Panc1 (cell line): ENCODE measurements around the gene SWAP70. TPM values are rescaled to one million over a fixed set of nuclear protein-coding genes. Genes with fewer than 3 reads are reported as not detected.

Experiments
- ATAC-seq: fragments of 200-7000 bp; cut with Tn5 transposase; 2 replicates; pipeline ENCODE4 v1.9.1; 2020; ENCODE audit warnings: mild to moderate bottlenecking, moderate library complexity
- BruUV-seq: library from RNA; stranded (reverse); fragments of 400-500 nt; replicated peaks from 2 replicates; lab custom pipeline; 2021; lab: Mats Ljungman, UMichigan
- CTCF ChIA-PET: fragments of 300-600 bp; sonication (Branson Sonifier 250); formaldehyde crosslinking; loops from one replicate; lab custom pipeline; 2022; ENCODE audit warnings: antibody characterized with exemption; lab: Charles Lee
- POLR2A ChIA-PET: fragments of 300-600 bp; sonication (Branson Sonifier 250); formaldehyde crosslinking; loops from one replicate; lab custom pipeline; 2022; ENCODE audit warnings: antibody characterized with exemption; lab: Charles Lee
- DNase-seq: peaks from one replicate; pipeline ENCODE4 v3.0.0-alpha.2; 2010; ENCODE audit warnings: low read depth, low spot score
- H3K27ac ChIP-seq: 2 replicates; pipeline ENCODE4 v1.5.1; 2011; ENCODE audit warnings: mild to moderate bottlenecking, low read length, inconsistent platforms
- H3K27me3 ChIP-seq: fragments of 200-500 bp; sonication (Bioruptor generic); 2 replicates; pipeline ENCODE4 v1.6.0; 2014; ENCODE audit warnings: low read length, inconsistent platforms; ENCODE audit not compliant: control insufficient read depth, insufficient read depth
- H3K36me3 ChIP-seq: fragments of 200-500 bp; sonication (Bioruptor generic); 2 replicates; pipeline ENCODE4 v1.5.1; 2014; ENCODE audit warnings: inconsistent platforms, mild to moderate bottlenecking, low read length, moderate library complexity; ENCODE audit not compliant: control insufficient read depth, insufficient read depth
- H3K4me1 ChIP-seq: 2 replicates; pipeline ENCODE4 v1.5.1; 2011; ENCODE audit warnings: inconsistent platforms, mild to moderate bottlenecking, low read length, moderate library complexity; ENCODE audit not compliant: control insufficient read depth, insufficient read depth
- H3K4me3 ChIP-seq, 2 experiments: 2 replicates each; pipeline ENCODE4 v1.5.1; 2011 to 2012; ENCODE audit warnings: low read depth in 2 of 2, low read length in 2 of 2, mild to moderate bottlenecking in 2 of 2, inconsistent platforms in 1 of 2, moderate library complexity in 1 of 2
- H3K9me3 ChIP-seq: fragments of 200-500 bp; sonication (Bioruptor generic); 2 replicates; pipeline ENCODE4 v1.5.1; 2014; ENCODE audit warnings: low read depth, mild to moderate bottlenecking, inconsistent platforms, low read length, moderate library complexity; ENCODE audit not compliant: control insufficient read depth, insufficient read depth
- CTCF ChIP-seq: fragments of 450-650 bp; IDR thresholded peaks from 2 replicates; pipeline ENCODE4 v1.5.1; 2017; ENCODE audit warnings: mild to moderate bottlenecking
- POLR2AphosphoS5 ChIP-seq: IDR thresholded peaks from 2 replicates; pipeline ENCODE4 v1.6.1; 2012; ENCODE audit warnings: mild to moderate bottlenecking, low read depth, low read length, moderate library complexity
- REST ChIP-seq, 2 experiments: IDR thresholded peaks; 2 replicates each; pipeline ENCODE4 v1.6.1; 2011 to 2012; ENCODE audit warnings: low read depth in 2 of 2, control low read depth in 1 of 2, low read length in 1 of 2, mild to moderate bottlenecking in 1 of 2, moderate library complexity in 1 of 2; ENCODE audit not compliant: insufficient read depth in 1 of 2
- SIN3A ChIP-seq: IDR thresholded peaks from 2 replicates; pipeline ENCODE4 v1.6.1; 2012; ENCODE audit warnings: low read depth, mild to moderate bottlenecking, low read length, moderate library complexity, borderline replicate concordance; ENCODE audit not compliant: insufficient read depth
- TCF7L2 ChIP-seq: IDR thresholded peaks from 2 replicates; pipeline ENCODE4 v1.6.1; 2011; ENCODE audit warnings: mild to moderate bottlenecking, low read depth, low read length, inconsistent platforms
- in situ Hi-C: cut with HindIII; loops from 2 replicates; pipeline ENCODE4 v1.10.0; 2016; ENCODE audit warnings: low sequenced_read_pairs, low pct_unique_long_range_greater_than_20kb
- intact Hi-C: fragments of 100-400 bp; cut with micrococcal nuclease; formaldehyde crosslinking; loops from one replicate; pipeline ENCODE4 v1.10.0; 2022; ENCODE audit not compliant: unreplicated experiment
- total RNA-seq: library from RNA; stranded (reverse); gene quantifications from one replicate; pipeline ENCODE4 v1.2.1, GENCODE V29; 2021; ENCODE audit not compliant: unreplicated experiment

Gene SWAP70
- total RNA-seq, 1 experiment from 2014 or later = 96.0 TPM

DNA sequence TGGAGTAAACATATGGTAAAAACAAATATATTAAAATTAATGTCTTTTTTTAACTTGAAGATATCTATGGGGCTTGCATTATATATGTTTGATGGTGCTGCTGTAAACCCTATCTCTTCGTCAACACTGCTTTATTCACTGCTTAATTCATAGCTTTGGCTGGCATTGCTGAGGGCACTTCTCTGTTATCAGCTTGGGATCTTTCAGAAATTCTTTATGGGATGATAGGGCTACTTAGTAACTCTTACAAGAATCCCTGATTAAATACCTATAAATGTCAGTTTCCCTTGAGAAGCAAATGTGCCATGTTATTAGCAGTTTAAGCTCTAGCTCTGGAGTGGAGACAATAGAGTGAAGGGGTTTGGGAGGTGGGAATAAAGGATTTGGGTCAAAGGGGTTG, 112.3 kb downstream of the SWAP70 start:
- BruUV-seq = no TSS peak
- in situ Hi-C loops = no loop called here
- Histone ChIP-seq H3K27ac (peak overlapping the region; percentile 88), H3K36me3 (peaks cover 14% of the 10 kb centered on the region), H3K4me3 (no peak overlapping the region), H3K27me3 (no peaks in the 10 kb centered on the region), H3K9me3 (no peaks in the 10 kb centered on the region), H3K4me1 (peaks cover 35% of the 10 kb centered on the region)
- POLR2A ChIA-PET = interaction anchor here (1.0 kb wide), 1 partner anchor 286 kb away, joined by 4 read pairs; no protein-coding TSS in a partner anchor
- DNase-seq (no peak), ATAC-seq (peak; percentile 60)
- TF ChIP-seq POLR2AphosphoS5 (no peak), TCF7L2 (peak; percentile 91), REST (IDR thresholded peaks at IDR 0.05; ENCODE audit: insufficient read depth in 1 of 2, low read depth in 2 of 2, low read length in 1 of 2) (no peak), CTCF (no peak)
- intact Hi-C loops = no loop called here
- CTCF ChIA-PET = interaction anchor here (0.7 kb wide), 1 partner anchor 590 kb away, joined by 3 read pairs; no protein-coding TSS in a partner anchor

DNA sequence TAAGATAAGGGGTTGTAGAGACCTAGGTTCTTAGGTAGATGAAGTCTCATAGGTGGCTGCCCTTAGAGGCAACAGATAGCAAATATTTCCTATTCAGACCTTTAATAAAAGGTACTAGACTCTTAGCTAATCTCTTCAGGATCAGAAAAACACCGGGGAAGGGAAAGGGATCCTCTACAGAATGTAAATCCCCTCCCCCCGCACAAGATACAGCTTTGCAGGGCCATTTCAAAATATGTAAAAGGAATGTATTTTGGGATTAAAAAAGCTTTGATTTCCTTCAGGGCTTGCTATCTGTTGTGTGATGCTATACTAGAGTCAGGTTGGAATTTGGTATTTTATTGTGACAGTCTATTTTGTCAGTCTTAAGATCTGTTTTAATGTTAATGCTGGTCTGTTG, 113.2 kb downstream of the SWAP70 start:
- peaks cover 35% of the 10 kb centered on the region for H3K4me1 ChIP-seq
- DNase-seq (no peak), ATAC-seq (no peak)
- no peaks in the 10 kb centered on the region for H3K27me3 ChIP-seq
- POLR2A ChIA-PET = no interaction called here
- in situ Hi-C loops (no loop called here), intact Hi-C loops (no loop called here)
- TF ChIP-seq REST (IDR thresholded peaks at IDR 0.05; ENCODE audit: insufficient read depth in 1 of 2, low read depth in 2 of 2, low read length in 1 of 2) = no peak
- TF ChIP-seq TCF7L2 = no peak
- TF ChIP-seq POLR2AphosphoS5 = no peak
- TF ChIP-seq SIN3A = no peak
- no peak for TF ChIP-seq CTCF
- no peaks in the 10 kb centered on the region for H3K9me3 ChIP-seq
- no TSS peak for BruUV-seq
- H3K36me3 ChIP-seq = peaks cover 15% of the 10 kb centered on the region
- H3K4me3 ChIP-seq = no peak overlapping the region
- CTCF ChIA-PET = no interaction called here
- peak overlapping the region; percentile 88 for H3K27ac ChIP-seq
